Glomerular visceral epithelial cell (primary cell): ENCODE data around the gene FAM78B.

ENCODE experiments used
- DNase-seq: peaks from one replicate; pipeline ENCODE4 v3.0.0-alpha.2; 2016; ENCODE audit errors: extremely low spot score

Gene FAM78B

GRCh38 chr1:166166698-166167571 is at the start of gene FAM78B:
Gene FAM78B (minus strand): TSS chr1:166167001. CDS start chr1:166166248, 753 bp downstream.
- peak; percentile 43 for DNase-seq

GRCh38 chr1:166202546-166202945 is 35.7 kb upstream of the FAM78B start:
- no peak for DNase-seq

- DNase-seq, result no peak
Measured at GRCh38 chr1:166200743-166201142, 33.9 kb upstream of the FAM78B start.

- no peak for DNase-seq
Measured at GRCh38 chr1:166197597-166197996, 30.8 kb upstream of the FAM78B start.

- DNase-seq, result no peak
Measured at GRCh38 chr1:166197141-166197540, 30.3 kb upstream of the FAM78B start.

- no peak for DNase-seq
Measured at GRCh38 chr1:166193057-166193698, 26.4 kb upstream of the FAM78B start.

- DNase-seq, result no peak
Measured at GRCh38 chr1:166190400-166190799, 23.6 kb upstream of the FAM78B start.

- DNase-seq, result no peak
Measured at GRCh38 chr1:166189126-166189525, 22.3 kb upstream of the FAM78B start.

- DNase-seq, result no peak
Measured at GRCh38 chr1:166185526-166185925, 18.7 kb upstream of the FAM78B start.

- DNase-seq, result peak; percentile 15
Measured at GRCh38 chr1:166184897-166185296, 18.1 kb upstream of the FAM78B start.

GRCh38 chr1:166184012-166184411 is 17.2 kb upstream of the FAM78B start:
- no peak for DNase-seq

- DNase-seq, result no peak
Measured at GRCh38 chr1:166182281-166182680, 15.5 kb upstream of the FAM78B start.

GRCh38 chr1:166176416-166176815 is 9.6 kb upstream of the FAM78B start:
- no peak for DNase-seq

GRCh38 chr1:166175032-166175431 is 8.2 kb upstream of the FAM78B start:
- DNase-seq, result no peak

- DNase-seq, result no peak
Measured at GRCh38 chr1:166174108-166174507, 7.3 kb upstream of the FAM78B start.

- no peak for DNase-seq
Measured at GRCh38 chr1:166172106-166172505, 5.3 kb upstream of the FAM78B start.

- DNase-seq, result no peak
Measured at GRCh38 chr1:166170726-166171125, 3.9 kb upstream of the FAM78B start.

GRCh38 chr1:166170075-166170474 is 3.3 kb upstream of the FAM78B start:
- no peak for DNase-seq

- no peak for DNase-seq
Measured at GRCh38 chr1:166169182-166169581, 2.4 kb upstream of the FAM78B start.

GRCh38 chr1:166167572-166167925 is 748 bp upstream of the FAM78B start:
- DNase-seq, result no peak

GRCh38 chr1:166166329-166166697 is 488 bp downstream of the FAM78B start:
- no peak for DNase-seq

- DNase-seq, result no peak
Measured at GRCh38 chr1:166165661-166166328, 1.0 kb downstream of the FAM78B start.
